ENCODE results near the gene ZC3H10. TPM values are rescaled to one million over a fixed set of nuclear protein-coding genes. Genes with fewer than 3 reads are reported as not detected.
A peak's percentile ranks its signal among the peaks of the same experiment; 100 is the strongest.

The ZC3H10 gene
- total and polyA plus RNA-seq, 2 of the 13 experiments (the other 11 are each of a cell fraction or from before 2014, with no cell fraction given) = 0.70 to 2.3 TPM

- TF ChIP-seq, protein P1, sequence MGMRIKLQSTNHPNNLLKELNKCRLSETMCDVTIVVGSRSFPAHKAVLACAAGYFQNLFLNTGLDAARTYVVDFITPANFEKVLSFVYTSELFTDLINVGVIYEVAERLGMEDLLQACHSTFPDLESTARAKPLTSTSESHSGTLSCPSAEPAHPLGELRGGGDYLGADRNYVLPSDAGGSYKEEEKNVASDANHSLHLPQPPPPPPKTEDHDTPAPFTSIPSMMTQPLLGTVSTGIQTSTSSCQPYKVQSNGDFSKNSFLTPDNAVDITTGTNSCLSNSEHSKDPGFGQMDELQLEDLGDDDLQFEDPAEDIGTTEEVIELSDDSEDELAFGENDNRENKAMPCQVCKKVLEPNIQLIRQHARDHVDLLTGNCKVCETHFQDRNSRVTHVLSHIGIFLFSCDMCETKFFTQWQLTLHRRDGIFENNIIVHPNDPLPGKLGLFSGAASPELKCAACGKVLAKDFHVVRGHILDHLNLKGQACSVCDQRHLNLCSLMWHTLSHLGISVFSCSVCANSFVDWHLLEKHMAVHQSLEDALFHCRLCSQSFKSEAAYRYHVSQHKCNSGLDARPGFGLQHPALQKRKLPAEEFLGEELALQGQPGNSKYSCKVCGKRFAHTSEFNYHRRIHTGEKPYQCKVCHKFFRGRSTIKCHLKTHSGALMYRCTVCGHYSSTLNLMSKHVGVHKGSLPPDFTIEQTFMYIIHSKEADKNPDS (CRISPR knock-in tag; IDR thresholded peaks at IDR 0.05) = no peak
- TF ChIP-seq NCOA5 (CRISPR knock-in tag; IDR thresholded peaks at IDR 0.05) (no peak), SIN3A (IDR thresholded peaks at IDR 0.05; ENCODE audit: borderline replicate concordance, low read depth, low read length) (peak; percentile 62; the same call in 1 of the 2 replicates), ZNF234 (CRISPR knock-in tag; conservative IDR thresholded peaks at IDR 0.05) (no peak), HBP1 (CRISPR knock-in tag; IDR thresholded peaks at IDR 0.05; ENCODE audit: low read depth) (0 out of 2 replicates have a peak, but pooled peaks have one; percentile 53), WIZ (CRISPR knock-in tag; IDR thresholded peaks at IDR 0.05) (no peak), ZNF660 (CRISPR knock-in tag; IDR thresholded peaks at IDR 0.05; ENCODE audit: borderline replicate concordance, low read depth) (no peak), CREB3 (CRISPR knock-in tag; IDR thresholded peaks at IDR 0.05) (no peak), TMF1 (CRISPR knock-in tag; IDR thresholded peaks at IDR 0.05; ENCODE audit: low read depth) (no peak), ZNF430 (CRISPR knock-in tag; IDR thresholded peaks at IDR 0.05) (no peak), ZFAT (CRISPR knock-in tag; conservative IDR thresholded peaks at IDR 0.05) (no peak)
- TF ChIP-seq, protein P2, sequence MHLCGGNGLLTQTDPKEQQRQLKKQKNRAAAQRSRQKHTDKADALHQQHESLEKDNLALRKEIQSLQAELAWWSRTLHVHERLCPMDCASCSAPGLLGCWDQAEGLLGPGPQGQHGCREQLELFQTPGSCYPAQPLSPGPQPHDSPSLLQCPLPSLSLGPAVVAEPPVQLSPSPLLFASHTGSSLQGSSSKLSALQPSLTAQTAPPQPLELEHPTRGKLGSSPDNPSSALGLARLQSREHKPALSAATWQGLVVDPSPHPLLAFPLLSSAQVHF (CRISPR knock-in tag; IDR thresholded peaks at IDR 0.05) = no peak
- TF ChIP-seq, protein P3, sequence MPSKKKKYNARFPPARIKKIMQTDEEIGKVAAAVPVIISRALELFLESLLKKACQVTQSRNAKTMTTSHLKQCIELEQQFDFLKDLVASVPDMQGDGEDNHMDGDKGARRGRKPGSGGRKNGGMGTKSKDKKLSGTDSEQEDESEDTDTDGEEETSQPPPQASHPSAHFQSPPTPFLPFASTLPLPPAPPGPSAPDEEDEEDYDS (CRISPR knock-in tag; IDR thresholded peaks at IDR 0.05) = peak; percentile 81
- TF ChIP-seq, protein P4, sequence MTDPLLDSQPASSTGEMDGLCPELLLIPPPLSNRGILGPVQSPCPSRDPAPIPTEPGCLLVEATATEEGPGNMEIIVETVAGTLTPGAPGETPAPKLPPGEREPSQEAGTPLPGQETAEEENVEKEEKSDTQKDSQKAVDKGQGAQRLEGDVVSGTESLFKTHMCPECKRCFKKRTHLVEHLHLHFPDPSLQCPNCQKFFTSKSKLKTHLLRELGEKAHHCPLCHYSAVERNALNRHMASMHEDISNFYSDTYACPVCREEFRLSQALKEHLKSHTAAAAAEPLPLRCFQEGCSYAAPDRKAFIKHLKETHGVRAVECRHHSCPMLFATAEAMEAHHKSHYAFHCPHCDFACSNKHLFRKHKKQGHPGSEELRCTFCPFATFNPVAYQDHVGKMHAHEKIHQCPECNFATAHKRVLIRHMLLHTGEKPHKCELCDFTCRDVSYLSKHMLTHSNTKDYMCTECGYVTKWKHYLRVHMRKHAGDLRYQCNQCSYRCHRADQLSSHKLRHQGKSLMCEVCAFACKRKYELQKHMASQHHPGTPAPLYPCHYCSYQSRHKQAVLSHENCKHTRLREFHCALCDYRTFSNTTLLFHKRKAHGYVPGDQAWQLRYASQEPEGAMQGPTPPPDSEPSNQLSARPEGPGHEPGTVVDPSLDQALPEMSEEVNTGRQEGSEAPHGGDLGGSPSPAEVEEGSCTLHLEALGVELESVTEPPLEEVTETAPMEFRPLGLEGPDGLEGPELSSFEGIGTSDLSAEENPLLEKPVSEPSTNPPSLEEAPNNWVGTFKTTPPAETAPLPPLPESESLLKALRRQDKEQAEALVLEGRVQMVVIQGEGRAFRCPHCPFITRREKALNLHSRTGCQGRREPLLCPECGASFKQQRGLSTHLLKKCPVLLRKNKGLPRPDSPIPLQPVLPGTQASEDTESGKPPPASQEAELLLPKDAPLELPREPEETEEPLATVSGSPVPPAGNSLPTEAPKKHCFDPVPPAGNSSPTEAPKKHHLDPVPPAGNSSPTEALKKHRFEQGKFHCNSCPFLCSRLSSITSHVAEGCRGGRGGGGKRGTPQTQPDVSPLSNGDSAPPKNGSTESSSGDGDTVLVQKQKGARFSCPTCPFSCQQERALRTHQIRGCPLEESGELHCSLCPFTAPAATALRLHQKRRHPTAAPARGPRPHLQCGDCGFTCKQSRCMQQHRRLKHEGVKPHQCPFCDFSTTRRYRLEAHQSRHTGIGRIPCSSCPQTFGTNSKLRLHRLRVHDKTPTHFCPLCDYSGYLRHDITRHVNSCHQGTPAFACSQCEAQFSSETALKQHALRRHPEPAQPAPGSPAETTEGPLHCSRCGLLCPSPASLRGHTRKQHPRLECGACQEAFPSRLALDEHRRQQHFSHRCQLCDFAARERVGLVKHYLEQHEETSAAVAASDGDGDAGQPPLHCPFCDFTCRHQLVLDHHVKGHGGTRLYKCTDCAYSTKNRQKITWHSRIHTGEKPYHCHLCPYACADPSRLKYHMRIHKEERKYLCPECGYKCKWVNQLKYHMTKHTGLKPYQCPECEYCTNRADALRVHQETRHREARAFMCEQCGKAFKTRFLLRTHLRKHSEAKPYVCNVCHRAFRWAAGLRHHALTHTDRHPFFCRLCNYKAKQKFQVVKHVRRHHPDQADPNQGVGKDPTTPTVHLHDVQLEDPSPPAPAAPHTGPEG (CRISPR knock-in tag; IDR thresholded peaks at IDR 0.05) = 0 out of 2 replicates have a peak, but pooled peaks have one; percentile 11
Measured at GRCh38 chr12:56152132-56152755, 34.2 kb downstream of the ZC3H10 start, which contains the start of gene MYL6B (continued).

Data from HepG2 (cell line).